IPS-NIHi7 (cell line): ENCODE measurements around the gene UQCC5.

Experiments
- DNase-seq: peaks from one replicate; pipeline ENCODE4 v3.0.0; 2012; ENCODE audit warnings: mixed read lengths; ENCODE audit errors: extremely low spot score

The UQCC5 gene

GRCh38 chr3:52534281-52535183 lies 1.9 kb upstream of the UQCC5 start:
- no peak for DNase-seq

GRCh38 chr3:52535411-52536111 lies 844 bp upstream of the UQCC5 start:
- no peak for DNase-seq

GRCh38 chr3:52536112-52536368 lies 365 bp upstream of the UQCC5 start:
- DNase-seq, result no peak

GRCh38 chr3:52537165-52537620 lies 788 bp downstream of the UQCC5 start:
- no peak for DNase-seq

- DNase-seq, result no peak
Measured at GRCh38 chr3:52537726-52538421, 1.5 kb downstream of the UQCC5 start.

- no peak for DNase-seq
Measured at GRCh38 chr3:52539010-52539653, 2.7 kb downstream of the UQCC5 start.

- no peak for DNase-seq
Measured at GRCh38 chr3:52541050-52541449, 4.6 kb downstream of the UQCC5 start.

GRCh38 chr3:52544937-52545336 lies 8.5 kb downstream of the UQCC5 start:
- no peak for DNase-seq

- no peak for DNase-seq
Measured at GRCh38 chr3:52546111-52546901, 9.9 kb downstream of the UQCC5 start.

- DNase-seq, result no peak
Measured at GRCh38 chr3:52547143-52547542, 10.7 kb downstream of the UQCC5 start.

GRCh38 chr3:52551118-52551517 lies 14.7 kb downstream of the UQCC5 start:
- DNase-seq, result no peak

- no peak for DNase-seq
Measured at GRCh38 chr3:52552089-52552488, 15.7 kb downstream of the UQCC5 start.

- no peak for DNase-seq
Measured at GRCh38 chr3:52554026-52554755, 17.8 kb downstream of the UQCC5 start.

GRCh38 chr3:52555056-52555455 lies 18.7 kb downstream of the UQCC5 start:
- DNase-seq, result no peak

GRCh38 chr3:52557011-52557960 lies 20.9 kb downstream of the UQCC5 start:
- DNase-seq, result no peak

GRCh38 chr3:52558436-52558835 lies 22.0 kb downstream of the UQCC5 start:
- DNase-seq, result no peak

GRCh38 chr3:52561028-52561747 lies 24.8 kb downstream of the UQCC5 start:
- DNase-seq, result no peak

- no peak for DNase-seq
Measured at GRCh38 chr3:52563984-52564383, 27.6 kb downstream of the UQCC5 start.

- DNase-seq, result no peak
Measured at GRCh38 chr3:52568069-52568468, 31.7 kb downstream of the UQCC5 start.
